ENCODE results near the gene WDFY2.
A peak's percentile ranks its signal among the peaks of the same experiment; 100 is the strongest.
"Not testable (repeated sequence)": the region's sequence is repeated elsewhere in the genome, so short reads cannot be mapped to it uniquely, and the experiment has no call there.

The WDFY2 gene

DNA sequence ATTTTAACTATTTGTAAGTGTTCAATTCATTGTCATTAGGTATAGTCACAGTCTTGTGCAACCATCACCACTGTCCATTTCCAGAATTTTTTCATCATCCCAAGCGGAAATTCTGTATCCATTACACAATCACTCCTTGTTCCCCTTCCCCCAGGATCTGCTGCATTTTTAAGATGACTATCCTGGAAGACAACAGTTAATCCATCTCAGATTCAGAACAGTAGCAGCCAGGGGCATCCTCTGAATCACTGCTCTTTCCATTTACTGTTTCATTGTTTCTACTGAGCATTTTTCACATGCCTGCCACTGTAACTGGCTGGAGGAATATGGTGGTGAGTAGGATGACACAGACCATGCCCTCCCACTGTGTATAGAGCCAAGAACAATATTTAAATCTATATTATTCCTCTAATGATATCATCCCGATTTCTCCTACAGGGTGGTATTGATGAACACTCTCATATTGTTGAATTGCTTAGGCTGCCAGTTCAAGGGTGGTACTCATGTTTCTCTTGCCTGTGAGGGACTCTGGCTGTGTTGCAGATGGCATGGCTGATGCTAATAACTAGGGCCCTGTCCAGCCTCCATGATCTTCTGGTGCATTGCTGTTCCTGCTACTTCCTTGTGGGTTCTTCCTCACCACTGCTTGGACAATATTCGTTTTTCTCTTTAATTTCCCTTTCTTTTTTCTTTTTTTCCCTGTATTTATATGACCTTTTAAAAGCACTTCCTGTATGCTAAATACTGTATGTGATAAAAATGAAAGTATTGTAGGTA lies 59.0 kb downstream of the WDFY2 start:
- peak overlapping the region; percentile 33 for H3K4me3 ChIP-seq (ENCODE audit: low read depth, low read length)
- TF ChIP-seq, protein P1, sequence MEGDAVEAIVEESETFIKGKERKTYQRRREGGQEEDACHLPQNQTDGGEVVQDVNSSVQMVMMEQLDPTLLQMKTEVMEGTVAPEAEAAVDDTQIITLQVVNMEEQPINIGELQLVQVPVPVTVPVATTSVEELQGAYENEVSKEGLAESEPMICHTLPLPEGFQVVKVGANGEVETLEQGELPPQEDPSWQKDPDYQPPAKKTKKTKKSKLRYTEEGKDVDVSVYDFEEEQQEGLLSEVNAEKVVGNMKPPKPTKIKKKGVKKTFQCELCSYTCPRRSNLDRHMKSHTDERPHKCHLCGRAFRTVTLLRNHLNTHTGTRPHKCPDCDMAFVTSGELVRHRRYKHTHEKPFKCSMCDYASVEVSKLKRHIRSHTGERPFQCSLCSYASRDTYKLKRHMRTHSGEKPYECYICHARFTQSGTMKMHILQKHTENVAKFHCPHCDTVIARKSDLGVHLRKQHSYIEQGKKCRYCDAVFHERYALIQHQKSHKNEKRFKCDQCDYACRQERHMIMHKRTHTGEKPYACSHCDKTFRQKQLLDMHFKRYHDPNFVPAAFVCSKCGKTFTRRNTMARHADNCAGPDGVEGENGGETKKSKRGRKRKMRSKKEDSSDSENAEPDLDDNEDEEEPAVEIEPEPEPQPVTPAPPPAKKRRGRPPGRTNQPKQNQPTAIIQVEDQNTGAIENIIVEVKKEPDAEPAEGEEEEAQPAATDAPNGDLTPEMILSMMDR (IDR thresholded peaks at IDR 0.05; ENCODE audit: low read depth, low read length), result no peak

DNA sequence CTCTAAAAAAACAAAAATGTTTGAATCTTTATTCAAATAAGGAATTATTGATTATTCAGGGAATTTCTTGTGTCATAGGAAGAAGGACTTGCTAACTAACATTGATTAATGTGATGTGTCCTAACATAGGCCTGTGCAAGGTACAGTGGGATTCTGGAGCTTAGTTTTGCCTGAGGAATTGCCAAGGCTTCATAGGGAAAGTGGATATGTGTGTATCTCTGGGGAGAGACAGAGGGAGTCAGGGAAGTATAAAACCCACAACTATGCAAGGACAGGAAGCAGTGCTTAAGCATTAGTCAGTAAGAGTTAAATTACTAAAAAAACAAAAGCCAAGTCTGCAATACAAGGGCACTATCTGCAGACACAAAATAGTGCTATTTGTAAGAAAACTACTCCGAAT lies 59.6 kb downstream of the WDFY2 start:
- peak overlapping the region; percentile 33 for H3K4me3 ChIP-seq (ENCODE audit: low read depth, low read length)
- TF ChIP-seq, protein P1 (IDR thresholded peaks at IDR 0.05; ENCODE audit: low read depth, low read length), result no peak

DNA sequence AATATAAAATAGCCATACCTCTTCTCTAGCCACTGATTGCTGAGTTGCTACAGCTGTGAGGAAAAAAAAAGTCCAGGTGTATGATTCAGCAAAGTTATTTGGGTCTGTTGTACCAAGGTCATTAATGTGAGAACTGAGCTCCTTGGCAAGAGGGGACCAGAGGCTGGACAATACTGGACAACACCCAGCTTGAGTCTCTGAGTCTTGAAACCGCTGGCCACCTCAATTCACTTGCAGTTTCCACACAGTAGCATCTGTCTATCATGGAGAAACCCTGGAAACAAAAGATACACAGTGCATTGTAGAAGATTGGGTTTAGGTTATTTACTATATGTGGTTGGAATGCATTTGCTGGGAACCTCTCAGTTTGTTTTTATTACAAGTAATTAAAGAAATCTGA lies 60.4 kb downstream of the WDFY2 start:
- TF ChIP-seq, protein P1 (IDR thresholded peaks at IDR 0.05; ENCODE audit: low read depth, low read length), result no peak

DNA sequence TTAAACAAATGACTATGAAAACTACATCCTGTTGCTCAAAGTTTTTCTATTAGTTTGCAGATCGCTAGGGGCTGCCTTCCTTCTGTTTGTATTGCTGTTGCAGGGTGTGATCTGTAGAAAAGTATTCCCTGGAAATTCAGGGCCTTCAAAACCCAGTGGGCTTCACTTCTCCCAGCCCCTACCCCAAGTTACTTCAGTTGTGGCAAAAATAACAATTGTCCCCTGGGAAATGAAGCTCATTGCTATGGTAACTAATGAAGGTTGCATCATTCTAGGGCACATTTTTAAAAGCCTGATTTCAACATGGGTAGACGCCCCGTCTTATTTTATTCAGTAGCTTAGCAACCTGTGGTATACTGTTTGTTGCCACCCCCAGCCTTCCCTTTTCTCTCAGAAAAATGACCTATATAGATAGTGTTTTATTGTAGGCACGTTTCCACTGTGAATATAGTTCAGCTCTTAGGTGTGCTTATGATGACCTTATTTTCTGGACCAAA lies 60.9 kb downstream of the WDFY2 start:
- no peak overlapping the region for H3K4me3 ChIP-seq (ENCODE audit: low read depth, low read length)
- TF ChIP-seq, protein P1 (IDR thresholded peaks at IDR 0.05; ENCODE audit: low read depth, low read length), result no peak

More for the DNA sequence above, 60.4 kb downstream of the WDFY2 start:
- H3K4me3 ChIP-seq (ENCODE audit: low read depth, low read length), result peak overlapping the region; percentile 30

DNA sequence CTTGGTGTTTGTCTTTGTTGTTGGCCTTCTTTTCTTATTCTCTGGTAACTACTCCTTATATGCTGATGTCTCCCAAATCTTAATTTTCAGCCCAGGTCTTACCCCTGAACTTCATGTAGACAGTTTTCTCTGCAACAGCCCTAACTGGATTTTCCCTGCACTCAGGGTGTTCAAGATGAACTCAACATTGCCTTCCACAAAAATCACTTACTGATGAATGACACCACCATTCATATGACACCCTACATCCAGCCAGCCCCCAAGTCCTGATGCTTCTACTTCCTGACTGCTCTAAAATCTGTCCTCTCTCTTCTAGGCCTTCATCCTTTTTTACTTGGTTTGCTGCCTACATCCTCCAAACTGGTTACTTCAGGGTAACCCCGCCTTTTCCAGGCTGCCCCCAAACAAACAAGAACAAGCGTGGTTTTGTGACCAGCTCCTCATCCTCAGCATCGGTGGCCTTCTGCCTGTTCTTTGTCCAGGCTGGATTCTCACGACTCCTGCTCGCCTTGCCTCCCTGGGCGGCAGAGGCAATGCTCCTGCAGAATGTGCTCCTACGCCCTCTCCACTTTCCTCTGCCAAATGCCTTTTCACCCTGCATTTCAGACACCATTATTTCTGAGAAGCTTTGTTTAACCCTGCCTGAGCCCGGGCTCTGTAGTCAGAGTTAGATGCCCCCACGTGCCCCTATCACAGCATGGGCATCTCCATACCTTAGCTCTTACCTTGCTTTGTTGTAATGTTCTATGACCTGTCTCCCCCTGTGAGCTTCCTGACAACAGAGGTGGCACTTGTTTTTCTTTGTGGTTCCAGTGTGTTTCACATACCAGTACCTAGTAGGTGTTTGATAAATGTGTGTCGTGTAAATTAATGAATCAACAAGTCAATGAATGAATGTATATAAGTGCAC lies 61.8 kb downstream of the WDFY2 start:
- TF ChIP-seq, protein P1 (IDR thresholded peaks at IDR 0.05; ENCODE audit: low read depth, low read length), result no peak
- no peak overlapping the region for H3K4me3 ChIP-seq (ENCODE audit: low read depth, low read length)

DNA sequence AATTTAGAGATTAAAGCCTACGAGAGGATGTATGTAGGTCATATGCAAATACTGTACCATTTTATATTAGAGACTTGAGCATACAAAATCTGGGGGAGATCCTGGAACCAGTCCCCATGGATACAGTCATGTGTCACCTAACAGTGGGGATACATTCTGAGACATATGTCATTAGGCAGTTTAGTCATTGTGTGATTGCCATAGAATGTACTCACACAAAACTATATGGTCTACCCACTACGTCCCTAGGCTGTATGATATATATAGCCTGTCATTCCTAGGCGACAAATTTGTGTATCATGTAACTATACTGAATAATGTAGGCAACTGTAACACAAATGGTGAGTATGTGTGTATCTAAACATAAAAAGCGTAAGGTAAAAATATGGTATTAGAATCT lies 62.8 kb downstream of the WDFY2 start:
- no peak overlapping the region for H3K4me3 ChIP-seq (ENCODE audit: low read depth, low read length)
- TF ChIP-seq, protein P1 (IDR thresholded peaks at IDR 0.05; ENCODE audit: low read depth, low read length), result no peak

DNA sequence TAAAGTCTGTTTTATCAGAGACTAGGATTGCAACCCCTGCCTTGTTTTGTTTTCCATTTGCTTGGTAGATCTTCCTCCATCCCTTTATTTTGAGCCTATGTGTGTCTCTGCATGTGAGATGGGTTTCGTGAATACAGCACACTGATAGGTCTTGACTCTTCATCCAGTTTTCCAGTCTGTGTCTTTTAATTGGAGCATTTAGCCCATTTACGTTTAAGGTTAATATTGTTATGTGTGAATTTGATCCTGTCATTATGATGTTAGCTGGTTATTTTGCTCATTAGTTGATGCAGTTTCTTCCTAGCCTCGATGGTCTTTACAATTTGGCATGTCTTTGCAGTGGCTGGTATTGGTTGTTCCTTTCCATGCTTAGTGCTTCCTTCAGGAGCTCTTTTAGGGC lies 67.9 kb downstream of the WDFY2 start:
- H3K4me3 ChIP-seq (ENCODE audit: low read depth, low read length), result not testable (repeated sequence)
